Right ventricle myocardium superior (tissue), 1 donor: ENCODE results near the gene HOXA1. TPM values are rescaled to one million over a fixed set of nuclear protein-coding genes. Genes with fewer than 3 reads are reported as not detected.
A peak's percentile ranks its signal among the peaks of the same experiment; 100 is the strongest.

ENCODE experiments used
- ATAC-seq: fragments of 200-7000 bp; cut with Tn5 transposase; one replicate; pipeline ENCODE4 v1.9.1; 2020; ENCODE audit warnings: mild to moderate bottlenecking; ENCODE audit not compliant: poor library complexity
- DNase-seq: peaks from one replicate; pipeline ENCODE4 v3.0.0-alpha.2; 2020
- intact Hi-C: fragments of 100-400 bp; cut with DNase I; formaldehyde crosslinking; loops from one replicate; pipeline ENCODE4 v1.11.2; 2022
- long read RNA-seq: library from polyadenylated mRNA; unstranded; transcript quantifications from one replicate; pipeline ENCODE4 v2.0.0, GENCODE V29; 2021
- total RNA-seq: library from RNA; stranded (reverse); fragmentation: NEBNext Ultra II Directional; extraction: Animal tissue kit (Norgen Biotek cat#: 25700); gene quantifications from one replicate; pipeline ENCODE4 v1.2.1, GENCODE V29; 2021
- donor health status: DM: no; HTN: yes; CAD: no; lungs with severe emphysema.

The HOXA1 gene
- total RNA-seq: 0.13 TPM
- long read RNA-seq: 0 reads

- intact Hi-C loops: no loop called here
- DNase-seq: peak; percentile 81
- ATAC-seq: peak; percentile 82
Measured at GRCh38 chr7:27095897-27096767, at the start of gene HOXA1. Gene HOXA1, minus strand, starts transcription at chr7:27096000. Its CDS starts 88 bp downstream, at chr7:27095912.

GRCh38 chr7:27145165-27145913 is 49.5 kb upstream of the HOXA1 start:
- ATAC-seq: no peak
- intact Hi-C loops: no loop called here
- no peak for DNase-seq

- intact Hi-C loops: no loop called here
- DNase-seq (no peak), ATAC-seq (no peak)
Measured at GRCh38 chr7:27144781-27145164, 49.0 kb upstream of the HOXA1 start.

DNA sequence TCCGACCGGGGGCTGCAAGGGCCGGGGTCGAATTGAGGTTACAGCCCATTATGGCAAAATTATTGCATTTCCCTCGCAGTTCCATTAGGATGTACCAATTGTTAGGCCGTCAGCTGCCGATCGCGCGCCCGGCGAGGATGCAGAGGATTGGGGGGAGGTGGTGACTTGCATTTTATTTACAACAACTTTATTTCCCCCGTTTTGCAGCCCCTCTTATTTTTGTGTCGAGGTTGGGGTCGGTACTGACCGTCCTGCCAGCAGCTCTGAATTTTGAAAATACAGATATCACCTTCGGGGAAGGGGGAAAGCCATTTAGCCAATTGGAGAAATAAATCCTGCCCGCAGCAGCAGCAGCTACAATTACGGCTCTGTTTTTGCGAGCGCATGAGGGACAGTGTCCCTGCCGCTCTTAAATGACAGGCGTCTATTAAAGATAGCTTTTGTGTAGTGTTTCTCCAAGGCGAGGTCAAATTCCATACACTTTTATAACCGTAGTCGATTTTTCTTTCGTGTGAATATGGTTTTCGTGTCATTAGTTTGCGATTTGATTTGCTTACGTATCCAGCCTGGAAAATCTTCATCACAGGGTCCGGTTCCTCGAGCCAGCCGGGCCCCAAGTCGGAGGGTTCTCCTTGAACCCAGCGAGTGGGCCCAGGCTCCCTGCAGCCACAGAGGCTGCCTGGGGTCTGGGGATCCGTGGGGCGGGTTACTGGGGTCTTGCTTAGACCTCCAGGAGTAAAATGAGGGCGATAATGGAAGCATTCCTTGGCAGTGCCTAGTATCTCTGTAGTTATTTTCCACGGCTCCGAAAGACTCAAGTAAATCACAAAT is 48.4 kb upstream of the HOXA1 start:
- no peak for ATAC-seq

DNA sequence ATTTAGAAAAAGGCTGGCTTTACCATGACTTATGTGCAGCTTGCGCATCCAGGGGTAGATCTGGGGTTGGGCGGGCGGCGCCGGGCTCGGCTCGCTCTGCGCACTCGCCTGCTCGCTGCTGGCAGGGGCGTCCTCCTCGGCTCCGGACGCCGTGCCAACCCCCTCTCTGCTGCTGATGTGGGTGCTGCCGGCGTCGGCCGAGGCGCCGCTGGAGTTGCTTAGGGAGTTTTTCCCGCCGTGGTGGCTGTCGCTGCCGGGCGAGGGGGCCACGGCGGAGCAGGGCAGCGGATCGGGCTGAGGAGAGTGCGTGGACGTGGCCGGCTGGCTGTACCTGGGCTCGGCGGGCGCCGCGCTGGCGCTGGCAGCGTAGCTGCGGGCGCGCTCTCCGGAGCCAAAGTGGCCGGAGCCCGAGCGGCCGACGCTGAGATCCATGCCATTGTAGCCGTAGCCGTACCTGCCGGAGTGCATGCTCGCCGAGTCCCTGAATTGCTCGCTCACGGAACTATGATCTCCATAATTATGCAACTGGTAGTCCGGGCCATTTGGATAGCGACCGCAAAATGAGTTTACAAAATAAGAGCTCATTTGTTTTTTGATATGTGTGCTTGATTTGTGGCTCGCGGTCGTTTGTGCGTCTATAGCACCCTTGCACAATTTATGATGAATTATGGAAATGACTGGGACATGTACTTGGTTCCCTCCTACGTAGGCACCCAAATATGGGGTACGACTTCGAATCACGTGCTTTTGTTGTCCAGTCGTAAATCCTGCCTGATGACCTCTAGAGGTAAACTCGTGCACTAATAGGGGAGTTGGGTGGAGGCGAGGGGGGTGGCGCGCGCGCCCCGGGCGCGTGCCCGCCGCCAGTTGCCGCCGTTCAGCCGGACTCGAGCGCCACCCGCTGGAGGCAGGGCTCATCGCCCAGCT is 47.5 kb upstream of the HOXA1 start, which contains the start of gene HOXA5:
Gene HOXA5, minus strand, starts transcription at position 659 of the 927 bp plus-strand sequence. Its CDS starts 74 bp downstream, at position 585.
- ATAC-seq: peak; percentile 54

More for the DNA sequence above, 48.4 kb upstream of the HOXA1 start:
- intact Hi-C loops: no loop called here
- no peak for DNase-seq

GRCh38 chr7:27142580-27143022 is 46.8 kb upstream of the HOXA1 start:
- DNase-seq: no peak
- intact Hi-C loops: no loop called here
- ATAC-seq: no peak

More for the DNA sequence above, 47.5 kb upstream of the HOXA1 start, which contains the start of gene HOXA5:
- no peak for DNase-seq
- intact Hi-C loops: no loop called here

- intact Hi-C loops: no loop called here
- DNase-seq: no peak
Measured at GRCh38 chr7:27141923-27142579, 46.3 kb upstream of the HOXA1 start.

GRCh38 chr7:27141137-27141922 is 45.5 kb upstream of the HOXA1 start:
- DNase-seq (no peak), ATAC-seq (no peak)
- intact Hi-C loops: no loop called here

More at GRCh38 chr7:27141923-27142579, 46.3 kb upstream of the HOXA1 start:
- no peak for ATAC-seq

DNA sequence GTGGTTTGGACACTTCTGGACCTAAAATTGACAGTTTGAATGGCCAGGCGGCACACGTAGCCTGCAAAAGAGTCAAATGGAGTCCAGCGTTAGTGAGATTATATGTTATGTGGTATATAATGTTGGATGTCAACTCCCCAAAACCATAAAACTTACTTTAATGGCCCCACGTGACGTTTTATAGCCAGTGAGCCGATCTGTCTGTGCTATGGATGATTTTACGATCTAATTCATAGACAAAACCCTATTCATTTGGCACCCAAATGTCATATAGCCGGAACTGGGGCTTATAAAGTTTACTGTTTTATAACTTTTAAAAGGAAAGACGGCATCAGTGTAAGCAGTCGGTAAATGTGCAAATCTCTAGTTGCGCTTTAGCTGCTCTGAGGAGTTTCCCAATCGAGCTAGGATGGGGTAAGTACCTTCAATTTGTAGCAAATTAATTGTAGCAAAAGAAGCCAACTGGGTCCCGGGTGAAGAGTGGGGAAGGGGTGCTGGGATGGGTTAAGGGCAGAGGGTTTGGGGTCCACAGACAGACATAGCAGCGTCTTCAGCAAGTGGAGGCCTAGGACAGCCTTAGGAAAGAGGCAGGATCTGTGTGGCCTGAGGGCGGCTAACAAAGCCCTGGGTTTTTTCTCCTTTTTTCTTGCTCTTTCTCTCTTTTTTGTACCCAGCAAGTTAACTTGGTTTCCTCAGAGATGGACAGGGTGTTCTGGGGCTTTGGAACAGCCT is 44.5 kb upstream of the HOXA1 start:
- intact Hi-C loops: no loop called here
- ATAC-seq (no peak), DNase-seq (no peak)

DNA sequence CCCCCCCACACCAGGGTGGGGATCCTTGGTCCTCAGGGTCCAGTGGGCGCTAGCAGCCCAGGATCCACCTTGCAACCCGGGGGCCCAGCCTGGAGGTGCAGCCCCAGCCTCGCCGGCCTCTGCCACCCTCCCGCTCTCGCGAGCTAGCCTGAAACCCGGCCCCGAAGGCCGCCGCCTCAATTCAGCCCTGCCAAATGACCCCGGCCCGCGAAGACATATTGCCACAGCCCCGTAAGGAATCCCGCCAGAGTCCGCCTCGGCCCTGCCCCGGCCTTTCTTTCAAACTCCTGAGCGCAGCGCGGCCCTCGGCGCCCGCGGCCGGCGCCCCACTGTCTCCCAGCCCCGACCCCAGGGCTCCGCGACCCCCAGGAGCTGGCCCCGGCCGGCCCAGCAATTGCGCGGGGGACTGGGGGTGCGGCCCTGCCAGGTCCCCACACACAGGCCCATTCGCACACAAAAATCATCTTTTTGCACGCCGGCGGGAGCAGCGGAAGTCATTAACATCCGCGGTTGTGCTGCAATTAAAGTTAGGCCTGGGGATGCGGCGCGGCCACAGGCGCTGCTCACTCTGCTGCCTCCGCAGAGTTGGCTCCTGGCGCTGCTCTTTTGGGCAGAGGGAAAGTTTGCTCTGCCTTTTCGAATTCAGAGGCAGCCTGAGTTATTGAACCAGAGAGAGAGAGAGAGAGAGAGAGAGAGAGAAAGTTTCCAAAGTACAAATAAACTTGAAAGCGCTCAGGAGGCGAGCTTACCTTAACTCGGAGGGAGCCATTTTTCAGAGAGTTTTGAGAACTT is 43.7 kb upstream of the HOXA1 start:
- ATAC-seq (no peak), DNase-seq (no peak)
- intact Hi-C loops: no loop called here

DNA sequence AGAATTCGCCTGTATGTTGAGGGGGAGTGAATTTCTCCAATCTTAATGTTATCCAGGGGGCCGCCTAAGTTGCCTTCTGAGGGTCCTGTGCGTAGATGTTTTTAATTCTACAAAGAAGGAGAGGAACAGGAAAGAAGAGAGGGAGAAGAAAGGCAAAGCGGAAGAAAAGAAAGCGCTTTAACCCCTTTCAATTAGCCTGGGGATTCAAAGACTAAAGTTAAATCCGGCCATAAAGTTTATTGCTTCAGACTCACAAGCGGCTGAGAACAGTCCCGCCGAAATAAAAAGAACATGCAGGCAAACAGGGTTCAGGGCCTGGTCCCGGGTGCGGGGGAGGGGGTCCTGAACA is 43.2 kb upstream of the HOXA1 start:
- no peak for ATAC-seq
- no peak for DNase-seq
- intact Hi-C loops: no loop called here

DNA sequence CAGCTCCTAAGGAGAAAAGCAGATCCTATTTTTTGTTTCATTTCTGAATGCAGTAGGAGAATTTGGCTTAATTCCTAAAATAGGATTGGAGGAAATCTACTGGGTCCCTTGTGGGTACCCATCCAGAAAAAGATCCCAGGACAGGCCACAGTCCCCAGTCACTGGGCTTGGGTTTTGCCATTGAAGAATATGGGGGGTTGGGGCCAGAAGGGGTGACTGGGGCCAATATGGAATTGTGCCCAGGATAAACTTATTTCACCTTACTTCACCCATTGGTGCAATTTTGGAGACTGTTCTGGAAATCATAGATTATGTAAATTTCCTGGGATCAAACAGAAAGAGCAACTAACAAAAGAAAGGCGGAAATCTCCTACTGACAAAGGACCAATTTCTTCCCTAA is 42.7 kb upstream of the HOXA1 start:
- intact Hi-C loops: no loop called here
- ATAC-seq (no peak), DNase-seq (no peak)

DNA sequence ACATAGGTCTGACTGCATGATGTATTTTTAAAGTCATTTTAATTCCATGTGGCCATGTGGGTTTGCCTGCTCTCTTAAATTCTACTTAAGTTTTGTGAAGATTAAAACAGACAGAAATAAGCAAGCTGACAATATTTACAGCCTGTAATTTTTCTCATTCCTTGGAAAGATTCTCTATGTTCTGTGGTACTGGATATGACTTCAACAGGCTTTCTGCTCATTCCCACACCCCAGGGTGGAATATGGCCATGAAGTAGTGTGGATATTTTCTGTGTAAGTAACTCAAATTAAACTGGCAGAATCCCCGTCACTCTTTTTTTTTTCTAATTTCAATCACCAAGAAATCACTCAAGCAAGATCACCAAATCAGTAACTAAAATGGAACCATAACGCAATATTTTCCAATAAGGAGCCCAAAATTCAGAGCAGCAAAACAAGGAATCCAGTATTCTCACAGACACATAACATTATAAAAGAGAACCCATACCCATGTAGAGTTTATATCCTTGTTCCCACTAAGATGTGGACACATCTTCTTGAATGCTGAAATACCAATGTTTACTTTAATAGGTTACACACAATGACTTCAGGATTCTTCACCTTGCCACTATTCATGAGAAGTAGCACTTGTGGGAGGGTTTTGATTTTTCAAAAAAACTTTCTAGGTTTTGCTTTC is 42.0 kb upstream of the HOXA1 start:
- no peak for DNase-seq
- intact Hi-C loops: no loop called here

DNA sequence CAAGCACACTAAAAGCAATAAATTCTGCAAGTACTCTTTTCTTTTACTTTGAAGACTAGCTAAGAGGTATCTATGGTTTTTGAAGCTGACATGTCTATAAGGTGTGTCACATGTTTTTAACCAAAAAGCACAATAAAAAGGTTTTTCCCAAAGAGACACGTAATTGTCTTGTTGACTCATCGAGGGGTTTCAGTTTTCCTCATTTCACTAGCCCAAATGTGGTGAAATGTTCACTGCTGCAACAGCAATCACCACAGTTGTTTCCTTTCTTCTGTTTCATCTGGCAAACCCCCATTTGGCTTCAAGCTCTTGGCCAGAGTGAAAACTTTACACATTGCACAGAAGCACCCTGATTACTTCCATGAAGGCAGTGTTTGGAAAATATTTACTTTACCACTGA is 38.6 kb upstream of the HOXA1 start:
- intact Hi-C loops: no loop called here
- ATAC-seq: no peak
- no peak for DNase-seq

More for the DNA sequence above, 42.0 kb upstream of the HOXA1 start:
- no peak for ATAC-seq
